Activated effector memory CD4-positive, alpha-beta T cell treated with anti-CD3 and anti-CD28 coated beads, Interleukin-2, amount 50 U/mL, for 16 hours (primary cell): ENCODE data around the gene HIRIP3.
"Not testable (repeated sequence)": the region's sequence is repeated elsewhere in the genome, so short reads cannot be mapped to it uniquely, and the experiment has no call there.

Experiments used
- DNase-seq: peaks from one replicate; pipeline ENCODE4 v3.0.0-alpha.2; 2020

Gene HIRIP3

GRCh38 chr16:30016555-30017276 is 21.3 kb upstream of the HIRIP3 start:
- DNase-seq, result no peak

- DNase-seq, result not testable (repeated sequence)
Observed at GRCh38 chr16:30015450-30015849, 20.0 kb upstream of the HIRIP3 start.

GRCh38 chr16:30012598-30012997 is 17.2 kb upstream of the HIRIP3 start:
- DNase-seq, result not testable (repeated sequence)

- no peak for DNase-seq
Observed at GRCh38 chr16:30011714-30012504, 16.5 kb upstream of the HIRIP3 start.

- peak; percentile 71 for DNase-seq
Observed at GRCh38 chr16:30010844-30011713, 15.7 kb upstream of the HIRIP3 start, which contains the start of gene DOC2A. DOC2A (minus strand) TSS chr16:30011027; CDS start chr16:30010222, 805 bp downstream.

- DNase-seq, result no peak
Observed at GRCh38 chr16:30009990-30010843, 14.8 kb upstream of the HIRIP3 start.

GRCh38 chr16:30009085-30009862 is 13.9 kb upstream of the HIRIP3 start:
- no peak for DNase-seq

GRCh38 chr16:30007378-30007895 is 12.0 kb upstream of the HIRIP3 start:
- DNase-seq, result no peak

GRCh38 chr16:30006659-30007377 is 11.4 kb upstream of the HIRIP3 start:
- no peak for DNase-seq

- DNase-seq, result no peak
Observed at GRCh38 chr16:30006095-30006473, 10.7 kb upstream of the HIRIP3 start.

- DNase-seq, result peak; percentile 73
Observed at GRCh38 chr16:30005341-30006094, 10.1 kb upstream of the HIRIP3 start.

GRCh38 chr16:30004811-30005242 is 9.4 kb upstream of the HIRIP3 start:
- DNase-seq, result no peak

- DNase-seq, result no peak
Observed at GRCh38 chr16:30004424-30004776, 9.0 kb upstream of the HIRIP3 start.

GRCh38 chr16:30003670-30004423 is 8.4 kb upstream of the HIRIP3 start:
- no peak for DNase-seq

- no peak for DNase-seq
Observed at GRCh38 chr16:30002614-30003346, 7.4 kb upstream of the HIRIP3 start.

GRCh38 chr16:30000735-30001631 is 5.6 kb upstream of the HIRIP3 start:
- DNase-seq, result no peak

- no peak for DNase-seq
Observed at GRCh38 chr16:29999605-30000004, 4.2 kb upstream of the HIRIP3 start.
